Mesendoderm (in vitro differentiated cells): ENCODE results near the gene XCL2. TPM values are rescaled to one million over a fixed set of nuclear protein-coding genes. Genes with fewer than 3 reads are reported as not detected.
"Not testable (repeated sequence)": the region's sequence is repeated elsewhere in the genome, so short reads cannot be mapped to it uniquely, and the experiment has no call there.

Source experiments
- DNase-seq: peaks from one replicate; pipeline ENCODE4 v3.0.0; 2013
- H2AK5ac ChIP-seq: 2 replicates; pipeline ENCODE4 v1.6.1; 2013; ENCODE audit warnings: low read length, inconsistent platforms
- H2BK120ac ChIP-seq: 2 replicates; pipeline ENCODE4 v1.6.1; 2013; ENCODE audit warnings: low read depth, mild to moderate bottlenecking, low read length, moderate library complexity, mixed read lengths
- H2BK15ac ChIP-seq: replicated peaks from 2 replicates; pipeline ENCODE4 v1.6.1; 2013; ENCODE audit warnings: low read depth, mild to moderate bottlenecking, moderate library complexity
- H2BK5ac ChIP-seq: 2 replicates; pipeline ENCODE4 v1.6.1; 2013; ENCODE audit warnings: low read length, inconsistent platforms
- H3K18ac ChIP-seq: 2 replicates; pipeline ENCODE4 v1.6.1; 2013; ENCODE audit warnings: mild to moderate bottlenecking, low read length, mixed read lengths
- H3K23ac ChIP-seq: one replicate; pipeline ENCODE4 v1.6.1; 2013; ENCODE audit warnings: low read length
- H3K27ac ChIP-seq: 2 replicates; pipeline ENCODE4 v1.5.1; 2013; ENCODE audit warnings: low read depth, mild to moderate bottlenecking, inconsistent platforms, low read length, moderate library complexity
- H3K27me3 ChIP-seq: 2 replicates; pipeline ENCODE4 v1.6.1; 2013; ENCODE audit warnings: low read length, control low read depth, mild to moderate bottlenecking, inconsistent platforms; ENCODE audit not compliant: insufficient read depth, poor library complexity
- H3K36me3 ChIP-seq: 2 replicates; pipeline ENCODE4 v1.6.1; 2013; ENCODE audit warnings: low read length, inconsistent platforms; ENCODE audit not compliant: control insufficient read depth, insufficient read depth
- H3K4ac ChIP-seq: one replicate; pipeline ENCODE4 v1.6.1; 2013; ENCODE audit warnings: low read depth, mild to moderate bottlenecking, low read length, moderate library complexity
- H3K4me1 ChIP-seq: 2 replicates; pipeline ENCODE4 v1.6.1; 2013; ENCODE audit warnings: low read depth, low read length, inconsistent platforms; ENCODE audit not compliant: control insufficient read depth
- H3K4me2 ChIP-seq: 2 replicates; pipeline ENCODE4 v1.6.1; 2013; ENCODE audit warnings: low read length
- H3K4me3 ChIP-seq: 2 replicates; pipeline ENCODE4 v1.5.1; 2013; ENCODE audit warnings: mild to moderate bottlenecking, low read length
- H3K56ac ChIP-seq: one replicate; pipeline ENCODE4 v1.6.1; 2013; ENCODE audit warnings: low read length
- H3K79me1 ChIP-seq: 2 replicates; pipeline ENCODE4 v1.6.1; 2013; ENCODE audit warnings: low read length, inconsistent platforms
- H3K79me2 ChIP-seq: 2 replicates; pipeline ENCODE4 v1.6.1; 2013; ENCODE audit warnings: mild to moderate bottlenecking, low read length; ENCODE audit not compliant: control insufficient read depth, insufficient read depth
- H3K9ac ChIP-seq: 2 replicates; pipeline ENCODE4 v1.6.1; 2013; ENCODE audit warnings: low read length, inconsistent platforms
- H4K5ac ChIP-seq: one replicate; pipeline ENCODE4 v1.6.1; 2013; ENCODE audit warnings: low read length
- H4K8ac ChIP-seq: one replicate; pipeline ENCODE4 v1.6.1; 2013; ENCODE audit warnings: low read depth, mild to moderate bottlenecking, control low read depth, low read length, moderate library complexity
- WGBS: extraction: QIAGEN DNeasy Blood & Tissue Kit; methylation state at CpG from one replicate; pipeline ENCODE4 v1.1.7; 2013; ENCODE audit warnings: low lambda C conversion rate, missing lambda C conversion rate; ENCODE audit not compliant: insufficient coverage; ENCODE audit errors: extremely low coverage; 5-methylcytosine and 5-hydroxymethylcytosine counted together
- polyA plus RNA-seq, 2 experiments: library from polyadenylated mRNA; stranded (reverse); fragments of 200-250 nt; gene quantifications; one replicate each; pipeline ENCODE4 v1.2.3, GENCODE V29; 2013

XCL2 gene, protein sequence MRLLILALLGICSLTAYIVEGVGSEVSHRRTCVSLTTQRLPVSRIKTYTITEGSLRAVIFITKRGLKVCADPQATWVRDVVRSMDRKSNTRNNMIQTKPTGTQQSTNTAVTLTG
- polyA plus RNA-seq (2013, experiment 1 of 2): not detected
- polyA plus RNA-seq (2013, experiment 2 of 2): not detected

- not testable (repeated sequence) for H3K79me2 ChIP-seq, H3K27ac ChIP-seq, H2BK5ac ChIP-seq, H3K4me3 ChIP-seq, H3K18ac ChIP-seq, DNase-seq, H2BK15ac ChIP-seq, H2AK5ac ChIP-seq, H3K4me2 ChIP-seq, H3K79me1 ChIP-seq, H4K8ac ChIP-seq, H3K23ac ChIP-seq, H3K36me3 ChIP-seq, H3K4me1 ChIP-seq, H4K5ac ChIP-seq, H3K4ac ChIP-seq, H3K9ac ChIP-seq, H3K56ac ChIP-seq, H2BK120ac ChIP-seq, H3K27me3 ChIP-seq
- no CpG with 5 or more reads among the region's 8 CpGs for WGBS
These were observed at the start of gene XCL2 for GRCh38 chr1:168543840-168544498. TSS of gene XCL2 (minus strand) at chr1:168543997. CDS start at chr1:168543964, 33 bp downstream.

- Histone ChIP-seq H3K79me2 (no peaks in the 10 kb centered on the region), H2AK5ac (no peak overlapping the region), H3K18ac (no peak overlapping the region), H3K27me3 (no peaks in the 10 kb centered on the region), H3K56ac (no peak overlapping the region), H3K23ac (no peak overlapping the region), H3K36me3 (no peaks in the 10 kb centered on the region), H4K8ac (no peak overlapping the region), H3K27ac (no peak overlapping the region), H3K4me2 (no peak overlapping the region), H3K9ac (no peak overlapping the region), H3K79me1 (no peaks in the 10 kb centered on the region), H3K4me3 (no peak overlapping the region), H3K4ac (no peak overlapping the region), H3K4me1 (no peaks in the 10 kb centered on the region), H4K5ac (no peak overlapping the region), H2BK15ac (no peak overlapping the region), H2BK120ac (no peak overlapping the region), H2BK5ac (no peak overlapping the region)
- no CpG with 5 or more reads among the region's 2 CpGs for WGBS
- DNase-seq: no peak
These were observed 47.9 kb upstream of the XCL2 start for GRCh38 chr1:168591641-168592250.

DNA sequence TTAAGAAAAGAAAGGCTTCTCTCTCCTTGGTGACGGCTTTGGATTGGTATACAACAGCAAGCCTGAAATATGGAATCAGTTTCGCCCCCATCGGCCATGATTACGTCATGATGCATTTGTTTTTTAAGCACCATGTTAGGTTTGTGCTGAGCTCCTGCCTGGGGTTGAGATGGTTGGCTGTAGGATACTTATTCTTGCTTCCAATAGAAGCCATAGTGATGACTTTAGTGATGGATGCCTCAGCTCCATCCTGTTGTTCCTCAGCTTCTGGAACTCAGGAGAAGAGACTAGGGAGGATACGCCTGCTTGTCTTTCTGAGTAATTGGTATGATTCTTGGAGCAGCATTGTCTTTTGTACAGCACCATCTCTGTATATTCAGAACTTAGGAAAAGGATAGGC is 47.3 kb upstream of the XCL2 start:
- no peak overlapping the region for H3K23ac ChIP-seq
- no CpG with 5 or more reads among the region's 5 CpGs for WGBS
- H3K27ac ChIP-seq: no peak overlapping the region
- H2BK120ac ChIP-seq: no peak overlapping the region
- no peak overlapping the region for H3K4me2 ChIP-seq
- no peak overlapping the region for H2BK15ac ChIP-seq
- H4K5ac ChIP-seq: no peak overlapping the region
- H4K8ac ChIP-seq: no peak overlapping the region
- DNase-seq: no peak
- H3K79me1 ChIP-seq: no peaks in the 10 kb centered on the region
- no peak overlapping the region for H2AK5ac ChIP-seq
- H3K18ac ChIP-seq: no peak overlapping the region
- no peak overlapping the region for H3K4ac ChIP-seq
- H2BK5ac ChIP-seq: no peak overlapping the region
- H3K56ac ChIP-seq: no peak overlapping the region
- H3K27me3 ChIP-seq: no peaks in the 10 kb centered on the region
- no peaks in the 10 kb centered on the region for H3K79me2 ChIP-seq
- no peak overlapping the region for H3K9ac ChIP-seq
- H3K4me3 ChIP-seq: no peak overlapping the region
- H3K36me3 ChIP-seq: no peaks in the 10 kb centered on the region
- no peaks in the 10 kb centered on the region for H3K4me1 ChIP-seq

DNA sequence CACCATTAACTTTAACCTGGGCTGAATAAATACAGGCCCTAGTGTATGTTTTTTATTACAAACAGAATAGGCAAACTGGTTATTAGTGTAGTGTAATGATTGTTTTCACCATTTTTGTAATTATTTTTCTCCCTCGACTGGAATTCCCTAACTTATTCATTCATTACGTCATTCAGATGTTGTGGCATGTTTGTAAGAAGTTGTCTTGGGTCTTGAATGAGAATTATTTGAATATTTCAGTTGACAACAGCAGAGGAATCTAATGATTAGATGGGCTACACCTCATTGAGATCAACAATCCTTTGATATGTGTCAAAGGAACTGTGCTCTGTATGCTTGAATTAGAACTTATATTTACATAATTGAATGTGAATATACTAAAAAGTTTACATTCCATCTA is 45.4 kb upstream of the XCL2 start:
- WGBS: no CpG with 5 or more reads among the region's 2 CpGs
- DNase-seq: no peak

DNA sequence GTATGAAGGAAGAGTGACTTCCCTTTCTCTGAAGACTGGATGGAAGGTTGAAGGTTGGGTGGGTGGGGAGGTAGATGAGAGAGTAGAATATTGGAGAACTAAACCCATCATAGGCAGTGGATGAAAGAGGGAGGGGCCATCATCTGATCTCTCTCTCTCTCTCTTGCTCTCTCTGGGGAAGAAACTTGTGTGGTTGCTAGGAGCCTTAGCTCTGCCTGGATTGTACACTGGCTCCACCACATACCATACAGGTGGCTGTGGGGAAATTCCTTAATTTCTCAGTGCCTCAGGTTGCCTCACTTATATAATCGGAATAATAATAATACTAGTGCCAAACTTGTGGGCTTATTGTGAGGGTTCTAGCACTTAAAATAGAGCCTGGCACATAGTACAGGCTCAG is 42.1 kb upstream of the XCL2 start:
- no peak overlapping the region for H3K18ac ChIP-seq
- H2BK5ac ChIP-seq: no peak overlapping the region
- no CpG with 5 or more reads among the region's 1 CpG for WGBS
- H3K4me3 ChIP-seq: no peak overlapping the region
- no peaks in the 10 kb centered on the region for H3K79me2 ChIP-seq
- no peak overlapping the region for H2BK120ac ChIP-seq
- H4K5ac ChIP-seq: no peak overlapping the region
- H3K9ac ChIP-seq: no peak overlapping the region
- no peak overlapping the region for H2BK15ac ChIP-seq
- H3K4me2 ChIP-seq: no peak overlapping the region
- H3K27ac ChIP-seq: no peak overlapping the region
- no peak overlapping the region for H3K4ac ChIP-seq
- no peak for DNase-seq
- H3K36me3 ChIP-seq: no peaks in the 10 kb centered on the region
- no peak overlapping the region for H2AK5ac ChIP-seq
- H4K8ac ChIP-seq: no peak overlapping the region
- H3K79me1 ChIP-seq: no peaks in the 10 kb centered on the region
- no peaks in the 10 kb centered on the region for H3K4me1 ChIP-seq
- no peak overlapping the region for H3K56ac ChIP-seq
- H3K23ac ChIP-seq: no peak overlapping the region
- no peaks in the 10 kb centered on the region for H3K27me3 ChIP-seq

More for the DNA sequence above, 45.4 kb upstream of the XCL2 start:
- Histone ChIP-seq H3K4ac (no peak overlapping the region), H2AK5ac (no peak overlapping the region), H4K8ac (no peak overlapping the region), H3K9ac (no peak overlapping the region), H2BK120ac (no peak overlapping the region), H3K56ac (no peak overlapping the region), H3K18ac (no peak overlapping the region), H3K23ac (no peak overlapping the region), H2BK15ac (no peak overlapping the region), H2BK5ac (no peak overlapping the region), H3K79me1 (no peaks in the 10 kb centered on the region), H3K27ac (no peak overlapping the region), H3K4me2 (no peak overlapping the region), H3K4me3 (no peak overlapping the region), H3K4me1 (no peaks in the 10 kb centered on the region), H3K27me3 (no peaks in the 10 kb centered on the region), H3K79me2 (no peaks in the 10 kb centered on the region), H4K5ac (no peak overlapping the region), H3K36me3 (no peaks in the 10 kb centered on the region)
